GM12878 (cell line): Measurements from ENCODE around the gene RBX1. TPM values are rescaled to one million over a fixed set of nuclear protein-coding genes. Genes with fewer than 3 reads are reported as not detected.

Experiments
- BMI1 ChIP-seq: fragments of 450-650 bp; IDR thresholded peaks from 2 replicates; pipeline ENCODE4 v1.6.1; 2016; ENCODE audit warnings: mild to moderate bottlenecking, moderate library complexity, borderline replicate concordance
- CBFB ChIP-seq: IDR thresholded peaks from 2 replicates; pipeline ENCODE4 v1.6.1; 2016; ENCODE audit warnings: antibody characterized with exemption, low read depth
- CBX5 ChIP-seq: sonication (generic); IDR thresholded peaks from 2 replicates; pipeline ENCODE4 v1.6.1; 2016; ENCODE audit warnings: low read depth, moderate library complexity, mild to moderate bottlenecking, inconsistent platforms
- CHD2 ChIP-seq: IDR thresholded peaks from 2 replicates; pipeline ENCODE4 v1.6.1; 2011; ENCODE audit warnings: low read depth, low read length, improper control_type of control experiment, borderline replicate concordance
- CREB1 ChIP-seq: IDR thresholded peaks from 2 replicates; pipeline ENCODE4 v1.6.1; 2012; ENCODE audit warnings: low read depth, mild to moderate bottlenecking, inconsistent platforms
- DPF2 ChIP-seq: fragments of 450-650 bp; IDR thresholded peaks from 2 replicates; pipeline ENCODE4 v1.6.1; 2017; ENCODE audit warnings: mild to moderate bottlenecking
- ESRRA ChIP-seq: IDR thresholded peaks from 2 replicates; pipeline ENCODE4 v1.6.1; 2012; ENCODE audit warnings: mild to moderate bottlenecking, low read length, improper control_type of control experiment
- FOS ChIP-seq: IDR thresholded peaks from 3 replicates; pipeline ENCODE4 v1.6.1; 2011; ENCODE audit warnings: borderline replicate concordance; ENCODE audit not compliant: insufficient read length; ENCODE audit errors: extremely low read depth
- FOXK2 ChIP-seq: fragments of 450-650 bp; IDR thresholded peaks from 2 replicates; pipeline ENCODE4 v1.6.1; 2017; ENCODE audit warnings: mild to moderate bottlenecking, moderate library complexity
- GABPA ChIP-seq: IDR thresholded peaks from 2 replicates; pipeline ENCODE4 v1.6.1; 2014; ENCODE audit warnings: antibody characterized with exemption, low read depth, mild to moderate bottlenecking, inconsistent platforms
- GATAD2B ChIP-seq: fragments of 450-650 bp; conservative IDR thresholded peaks from 2 replicates; pipeline ENCODE4 v1.6.1; 2017; ENCODE audit warnings: low read depth, mild to moderate bottlenecking, moderate library complexity
- JUND ChIP-seq: IDR thresholded peaks from 2 replicates; pipeline ENCODE4 v1.6.1; 2012; ENCODE audit warnings: low read depth, mild to moderate bottlenecking, low read length, improper control_type of control experiment, moderate library complexity
- MEF2A ChIP-seq: IDR thresholded peaks from 2 replicates; pipeline ENCODE4 v1.6.1; 2011; ENCODE audit warnings: low read depth, mild to moderate bottlenecking, low read length, moderate library complexity; ENCODE audit not compliant: insufficient read depth
- MEF2B ChIP-seq: fragments of 450-650 bp; IDR thresholded peaks from 2 replicates; pipeline ENCODE4 v1.6.1; 2018; ENCODE audit warnings: mild to moderate bottlenecking, moderate library complexity; ENCODE audit not compliant: partially characterized antibody, poor library complexity, severe bottlenecking
- MYC ChIP-seq: IDR thresholded peaks from 2 replicates; pipeline ENCODE4 v1.6.1; 2011; ENCODE audit warnings: mild to moderate bottlenecking, low read length, moderate library complexity, inconsistent platforms; ENCODE audit not compliant: insufficient read depth, insufficient replicate concordance, insufficient read length, severe bottlenecking
- NFXL1 ChIP-seq: fragments of 450-650 bp; IDR thresholded peaks from 2 replicates; pipeline ENCODE4 v1.6.1; 2017; ENCODE audit warnings: antibody characterized with exemption, mild to moderate bottlenecking, borderline replicate concordance
- PAX5 ChIP-seq: IDR thresholded peaks from 2 replicates; pipeline ENCODE4 v1.6.1; 2011; ENCODE audit warnings: low read depth, low read length, borderline replicate concordance
- PML ChIP-seq: IDR thresholded peaks from 2 replicates; pipeline ENCODE4 v1.6.1; 2012; ENCODE audit warnings: low read length, inconsistent platforms
- SRF ChIP-seq, 2 experiments: IDR thresholded peaks; 2 replicates each; pipeline ENCODE4 v1.6.1; 2011; ENCODE audit warnings: low read depth in 2 of 2, low read length in 2 of 2, mild to moderate bottlenecking in 1 of 2, moderate library complexity in 1 of 2
- YY1 ChIP-seq: IDR thresholded peaks from 2 replicates; pipeline ENCODE4 v1.6.1; 2011; ENCODE audit warnings: low read depth, mild to moderate bottlenecking, low read length
- ZNF207 ChIP-seq: fragments of 450-650 bp; IDR thresholded peaks from 2 replicates; pipeline ENCODE4 v1.6.1; 2014; ENCODE audit warnings: antibody characterized with exemption, mild to moderate bottlenecking, borderline replicate concordance
- ZNF274 ChIP-seq: IDR thresholded peaks from one replicate; pipeline ENCODE4 v1.8.0; 2011; ENCODE audit not compliant: insufficient read length, insufficient read depth
- polyA plus RNA-seq, 11 experiments: library from polyadenylated mRNA; depleted of rRNA in 4 of 11; unstranded in 6 of 11; stranded (reverse) in 5 of 11; fragments of >200 nt; fragmentation: Nextera tagmentation in 4 of 11; fragmentation: Illumina TruSeq in 1 of 11; extraction: Ambion mirVana in 4 of 11; extraction: Trizol in 1 of 11; gene quantifications; 1 replicate in 1 of 11; 2 replicates in 10 of 11; pipeline versions ENCODE4 v1.2.1 to v1.2.3, GENCODE V29; 2011 to 2016; ENCODE audit warnings: inconsistent platforms in 2 of 11, missing spikeins in 2 of 11, low read depth in 1 of 11
- total RNA-seq, 4 experiments: library from RNA; depleted of rRNA in 3 of 4; stranded (reverse); fragments of >200 nt in 3 of 4; fragmentation: Illumina TruSeq in 1 of 4; extraction: Trizol in 1 of 4; gene quantifications; 2 replicates each; pipeline versions ENCODE4 v1.2.1 to v1.2.3, GENCODE V29; 2013 to 2021
- TF ChIP-seq, protein P1 (sequence below): fragments of 450-650 bp; IDR thresholded peaks from 2 replicates; pipeline ENCODE4 v1.6.1; 2016; ENCODE audit warnings: mild to moderate bottlenecking, moderate library complexity, borderline replicate concordance
- TF ChIP-seq, protein P2 (sequence below): fragments of 450-650 bp; formaldehyde crosslinking; IDR thresholded peaks from 2 replicates; pipeline ENCODE4 v1.5.0; 2022; ENCODE audit warnings: mild to moderate bottlenecking, missing genetic modification characterization

RBX1 gene
- total and polyA plus RNA-seq, 10 of the 15 experiments (the other 5 are each of a cell fraction or from before 2014, with no cell fraction given), result 71.2 to 468 (median 184) TPM

DNA sequence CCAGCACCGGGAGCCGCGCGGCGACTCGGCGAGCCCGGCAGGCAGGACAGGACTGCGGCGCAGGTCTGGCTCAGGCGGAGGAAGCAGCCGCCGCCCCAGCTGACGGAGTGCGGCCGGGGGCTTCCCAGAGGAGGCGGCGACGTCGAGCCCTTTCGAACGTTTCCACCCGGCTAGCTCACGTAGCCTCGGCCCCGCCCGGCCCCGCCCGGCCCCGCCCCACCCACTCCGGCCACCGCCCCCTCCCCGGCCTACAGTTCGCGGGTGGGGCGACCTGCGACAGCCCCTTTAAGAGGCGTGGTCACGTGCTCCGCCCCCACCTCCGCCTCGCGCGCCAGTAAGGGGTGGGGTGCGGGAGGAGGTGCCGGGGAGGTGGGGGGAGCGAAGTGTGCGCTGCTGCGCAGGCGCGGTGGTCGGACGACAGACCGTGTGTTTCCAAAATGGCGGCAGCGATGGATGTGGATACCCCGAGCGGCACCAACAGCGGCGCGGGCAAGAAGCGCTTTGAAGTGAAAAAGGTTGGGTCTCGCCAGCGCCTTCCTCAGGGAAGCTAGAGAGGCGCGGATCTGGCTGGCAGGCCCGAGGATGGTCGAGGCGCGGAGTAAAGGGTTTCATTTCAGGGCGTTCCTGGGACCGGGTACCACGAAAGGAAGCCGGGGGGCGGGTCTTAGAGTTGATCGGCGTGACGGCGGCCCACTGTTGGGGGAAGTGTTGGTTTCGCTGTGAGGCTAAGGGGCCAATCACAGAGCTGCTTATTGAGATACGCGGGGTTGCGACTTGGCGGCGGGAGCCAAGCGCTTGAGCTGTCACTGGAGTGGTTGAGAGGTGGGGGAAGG lies at the start of gene RBX1 (continued):
- TF ChIP-seq, protein P1, sequence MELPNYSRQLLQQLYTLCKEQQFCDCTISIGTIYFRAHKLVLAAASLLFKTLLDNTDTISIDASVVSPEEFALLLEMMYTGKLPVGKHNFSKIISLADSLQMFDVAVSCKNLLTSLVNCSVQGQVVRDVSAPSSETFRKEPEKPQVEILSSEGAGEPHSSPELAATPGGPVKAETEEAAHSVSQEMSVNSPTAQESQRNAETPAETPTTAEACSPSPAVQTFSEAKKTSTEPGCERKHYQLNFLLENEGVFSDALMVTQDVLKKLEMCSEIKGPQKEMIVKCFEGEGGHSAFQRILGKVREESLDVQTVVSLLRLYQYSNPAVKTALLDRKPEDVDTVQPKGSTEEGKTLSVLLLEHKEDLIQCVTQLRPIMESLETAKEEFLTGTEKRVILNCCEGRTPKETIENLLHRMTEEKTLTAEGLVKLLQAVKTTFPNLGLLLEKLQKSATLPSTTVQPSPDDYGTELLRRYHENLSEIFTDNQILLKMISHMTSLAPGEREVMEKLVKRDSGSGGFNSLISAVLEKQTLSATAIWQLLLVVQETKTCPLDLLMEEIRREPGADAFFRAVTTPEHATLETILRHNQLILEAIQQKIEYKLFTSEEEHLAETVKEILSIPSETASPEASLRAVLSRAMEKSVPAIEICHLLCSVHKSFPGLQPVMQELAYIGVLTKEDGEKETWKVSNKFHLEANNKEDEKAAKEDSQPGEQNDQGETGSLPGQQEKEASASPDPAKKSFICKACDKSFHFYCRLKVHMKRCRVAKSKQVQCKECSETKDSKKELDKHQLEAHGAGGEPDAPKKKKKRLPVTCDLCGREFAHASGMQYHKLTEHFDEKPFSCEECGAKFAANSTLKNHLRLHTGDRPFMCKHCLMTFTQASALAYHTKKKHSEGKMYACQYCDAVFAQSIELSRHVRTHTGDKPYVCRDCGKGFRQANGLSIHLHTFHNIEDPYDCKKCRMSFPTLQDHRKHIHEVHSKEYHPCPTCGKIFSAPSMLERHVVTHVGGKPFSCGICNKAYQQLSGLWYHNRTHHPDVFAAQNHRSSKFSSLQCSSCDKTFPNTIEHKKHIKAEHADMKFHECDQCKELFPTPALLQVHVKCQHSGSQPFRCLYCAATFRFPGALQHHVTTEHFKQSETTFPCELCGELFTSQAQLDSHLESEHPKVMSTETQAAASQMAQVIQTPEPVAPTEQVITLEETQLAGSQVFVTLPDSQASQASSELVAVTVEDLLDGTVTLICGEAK, result peak; percentile 78; the same call in 1 of the 2 replicates
- TF ChIP-seq MYC, result no peak
- 0 out of 2 replicates have a peak, but pooled peaks have one; percentile 4 for TF ChIP-seq MEF2A
- no peak for TF ChIP-seq SRF (IDR thresholded peaks at IDR 0.05; ENCODE audit: low read depth in 2 of 2, low read length in 2 of 2)
- no peak for TF ChIP-seq CBX5
- TF ChIP-seq ZNF274, result no peak
- no peak for TF ChIP-seq JUND
- TF ChIP-seq MEF2B, result no peak
- peak; percentile 99 for TF ChIP-seq YY1
- peak; percentile 80 for TF ChIP-seq CREB1
- TF ChIP-seq CBFB, result peak; percentile 16
- peak; percentile 78; the same call in 1 of the 2 replicates for TF ChIP-seq ZNF207
- 0 out of 2 replicates have a peak, but pooled peaks have one; percentile 24 for TF ChIP-seq PAX5
- TF ChIP-seq PML, result peak; percentile 88
- peak; percentile 79 for TF ChIP-seq FOXK2
- TF ChIP-seq ESRRA, result no peak
- peak; percentile 57 for TF ChIP-seq FOS
- no peak for TF ChIP-seq GATAD2B
- TF ChIP-seq BMI1, result no peak
- TF ChIP-seq GABPA, result peak; percentile 76; the same call in 1 of the 2 replicates
- TF ChIP-seq NFXL1, result no peak
- TF ChIP-seq DPF2, result peak; percentile 58
- TF ChIP-seq, protein P2, sequence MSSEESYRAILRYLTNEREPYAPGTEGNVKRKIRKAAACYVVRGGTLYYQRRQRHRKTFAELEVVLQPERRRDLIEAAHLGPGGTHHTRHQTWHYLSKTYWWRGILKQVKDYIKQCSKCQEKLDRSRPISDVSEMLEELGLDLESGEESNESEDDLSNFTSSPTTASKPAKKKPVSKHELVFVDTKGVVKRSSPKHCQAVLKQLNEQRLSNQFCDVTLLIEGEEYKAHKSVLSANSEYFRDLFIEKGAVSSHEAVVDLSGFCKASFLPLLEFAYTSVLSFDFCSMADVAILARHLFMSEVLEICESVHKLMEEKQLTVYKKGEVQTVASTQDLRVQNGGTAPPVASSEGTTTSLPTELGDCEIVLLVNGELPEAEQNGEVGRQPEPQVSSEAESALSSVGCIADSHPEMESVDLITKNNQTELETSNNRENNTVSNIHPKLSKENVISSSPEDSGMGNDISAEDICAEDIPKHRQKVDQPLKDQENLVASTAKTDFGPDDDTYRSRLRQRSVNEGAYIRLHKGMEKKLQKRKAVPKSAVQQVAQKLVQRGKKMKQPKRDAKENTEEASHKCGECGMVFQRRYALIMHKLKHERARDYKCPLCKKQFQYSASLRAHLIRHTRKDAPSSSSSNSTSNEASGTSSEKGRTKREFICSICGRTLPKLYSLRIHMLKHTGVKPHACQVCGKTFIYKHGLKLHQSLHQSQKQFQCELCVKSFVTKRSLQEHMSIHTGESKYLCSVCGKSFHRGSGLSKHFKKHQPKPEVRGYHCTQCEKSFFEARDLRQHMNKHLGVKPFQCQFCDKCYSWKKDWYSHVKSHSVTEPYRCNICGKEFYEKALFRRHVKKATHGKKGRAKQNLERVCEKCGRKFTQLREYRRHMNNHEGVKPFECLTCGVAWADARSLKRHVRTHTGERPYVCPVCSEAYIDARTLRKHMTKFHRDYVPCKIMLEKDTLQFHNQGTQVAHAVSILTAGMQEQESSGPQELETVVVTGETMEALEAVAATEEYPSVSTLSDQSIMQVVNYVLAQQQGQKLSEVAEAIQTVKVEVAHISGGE (CRISPR knock-in tag), result no peak
- TF ChIP-seq CHD2, result peak; percentile 93
